GM12872 (cell line): ENCODE measurements around the gene DOCK2.

Experiments
- TF ChIP-seq, protein P1 (sequence below): IDR thresholded peaks from 3 replicates; pipeline ENCODE4 v1.5.1; 2011; ENCODE audit warnings: low read depth, mild to moderate bottlenecking, low read length, moderate library complexity; ENCODE audit not compliant: insufficient read depth

The DOCK2 gene

DNA sequence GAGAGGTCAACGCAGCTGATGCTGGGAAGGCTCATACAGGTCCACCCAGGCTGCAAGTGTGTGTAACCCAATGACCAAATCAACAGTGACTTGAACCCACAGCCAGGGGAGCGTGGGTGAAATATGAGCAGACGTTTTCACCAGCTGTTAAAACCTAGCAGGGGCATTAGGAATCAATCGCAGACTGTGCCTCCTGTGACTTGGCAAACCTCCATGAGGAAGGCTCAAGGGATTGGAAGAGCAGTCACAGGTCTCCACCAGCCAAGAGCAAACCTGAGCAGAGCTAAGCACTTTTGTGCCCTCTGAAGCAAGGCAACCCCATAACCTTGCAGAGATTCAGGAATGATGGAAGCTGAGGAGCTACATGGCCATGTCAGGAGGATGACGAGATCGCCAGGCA, 317.7 kb downstream of the DOCK2 start:
- TF ChIP-seq, protein P1, sequence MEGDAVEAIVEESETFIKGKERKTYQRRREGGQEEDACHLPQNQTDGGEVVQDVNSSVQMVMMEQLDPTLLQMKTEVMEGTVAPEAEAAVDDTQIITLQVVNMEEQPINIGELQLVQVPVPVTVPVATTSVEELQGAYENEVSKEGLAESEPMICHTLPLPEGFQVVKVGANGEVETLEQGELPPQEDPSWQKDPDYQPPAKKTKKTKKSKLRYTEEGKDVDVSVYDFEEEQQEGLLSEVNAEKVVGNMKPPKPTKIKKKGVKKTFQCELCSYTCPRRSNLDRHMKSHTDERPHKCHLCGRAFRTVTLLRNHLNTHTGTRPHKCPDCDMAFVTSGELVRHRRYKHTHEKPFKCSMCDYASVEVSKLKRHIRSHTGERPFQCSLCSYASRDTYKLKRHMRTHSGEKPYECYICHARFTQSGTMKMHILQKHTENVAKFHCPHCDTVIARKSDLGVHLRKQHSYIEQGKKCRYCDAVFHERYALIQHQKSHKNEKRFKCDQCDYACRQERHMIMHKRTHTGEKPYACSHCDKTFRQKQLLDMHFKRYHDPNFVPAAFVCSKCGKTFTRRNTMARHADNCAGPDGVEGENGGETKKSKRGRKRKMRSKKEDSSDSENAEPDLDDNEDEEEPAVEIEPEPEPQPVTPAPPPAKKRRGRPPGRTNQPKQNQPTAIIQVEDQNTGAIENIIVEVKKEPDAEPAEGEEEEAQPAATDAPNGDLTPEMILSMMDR, result no peak

DNA sequence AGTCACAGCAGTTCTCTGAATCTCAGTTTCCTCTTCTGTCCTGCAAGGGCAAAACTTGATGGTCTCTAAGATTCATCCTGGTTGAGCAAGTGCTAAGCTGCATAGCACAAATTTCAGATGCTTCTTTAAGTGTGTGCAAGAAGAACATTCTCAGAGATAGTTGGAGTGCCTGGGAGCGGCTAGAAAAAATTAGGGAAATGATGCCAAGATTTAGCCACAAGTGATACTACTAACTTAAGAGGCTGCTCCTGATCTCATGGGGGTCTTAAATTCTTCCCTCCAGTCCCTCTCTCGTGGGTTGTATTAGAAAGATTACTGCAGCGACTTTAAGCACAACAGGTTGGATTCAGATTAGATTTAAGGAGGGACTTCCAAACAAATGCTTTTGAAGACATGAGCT, 319.1 kb downstream of the DOCK2 start:
- TF ChIP-seq, protein P1, result no peak

DNA sequence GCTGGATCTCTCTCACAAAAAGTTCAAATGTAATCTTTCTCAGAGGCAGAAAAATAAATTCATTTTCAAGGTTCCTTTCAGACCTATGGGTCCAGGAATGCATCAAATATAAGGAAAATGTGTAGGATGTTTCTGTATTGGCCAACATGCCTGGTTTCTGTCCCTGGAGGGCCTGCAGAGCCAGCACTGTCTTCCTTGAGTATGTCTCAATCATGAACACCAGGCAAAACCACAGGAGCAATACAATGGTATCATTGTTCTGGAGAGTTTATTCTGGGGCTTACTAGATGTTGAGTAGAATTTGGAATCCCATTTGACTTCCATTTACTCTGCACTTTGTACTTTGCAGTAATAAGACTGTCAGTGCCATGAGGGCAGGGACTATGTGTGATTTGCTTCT, 319.7 kb downstream of the DOCK2 start:
- TF ChIP-seq, protein P1, result no peak

DNA sequence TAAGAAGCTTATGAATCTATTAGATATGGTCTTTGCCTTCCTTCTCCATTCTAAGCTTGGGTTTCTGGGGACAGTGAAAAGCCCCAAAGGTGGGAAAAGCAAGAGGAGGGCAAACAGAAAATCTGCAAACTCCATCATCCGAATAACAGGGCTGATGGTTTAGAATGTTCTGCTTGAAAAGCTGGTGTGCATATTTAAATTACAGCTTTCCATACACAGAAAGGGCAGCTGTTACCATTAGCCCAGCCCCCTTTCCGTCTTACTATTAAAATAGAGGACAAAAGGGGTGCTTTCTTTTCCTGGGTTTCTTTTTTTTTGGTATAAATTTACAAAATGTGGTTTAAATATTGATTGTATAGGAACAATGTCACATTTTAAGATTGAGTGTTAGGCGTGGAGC, 321.2 kb downstream of the DOCK2 start:
- TF ChIP-seq, protein P1, result no peak

DNA sequence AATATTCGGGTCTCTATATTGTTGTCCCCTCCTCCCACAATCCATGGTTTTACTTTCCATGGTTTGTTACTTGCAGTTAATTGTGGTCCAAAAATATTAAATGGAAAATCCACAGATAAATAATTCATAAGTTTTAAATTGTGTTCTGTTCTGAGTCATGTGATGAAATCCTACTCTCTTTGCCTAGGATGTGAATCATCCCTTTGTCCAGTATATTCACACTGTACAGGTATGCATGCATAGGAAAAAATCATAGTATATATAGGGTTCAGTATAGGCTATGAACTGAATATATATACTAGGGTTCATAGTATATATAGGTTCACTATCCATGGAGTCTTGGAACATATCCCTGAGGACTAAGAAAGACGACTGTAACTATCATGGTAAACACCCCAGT, 323.6 kb downstream of the DOCK2 start:
- TF ChIP-seq, protein P1, result no peak

DNA sequence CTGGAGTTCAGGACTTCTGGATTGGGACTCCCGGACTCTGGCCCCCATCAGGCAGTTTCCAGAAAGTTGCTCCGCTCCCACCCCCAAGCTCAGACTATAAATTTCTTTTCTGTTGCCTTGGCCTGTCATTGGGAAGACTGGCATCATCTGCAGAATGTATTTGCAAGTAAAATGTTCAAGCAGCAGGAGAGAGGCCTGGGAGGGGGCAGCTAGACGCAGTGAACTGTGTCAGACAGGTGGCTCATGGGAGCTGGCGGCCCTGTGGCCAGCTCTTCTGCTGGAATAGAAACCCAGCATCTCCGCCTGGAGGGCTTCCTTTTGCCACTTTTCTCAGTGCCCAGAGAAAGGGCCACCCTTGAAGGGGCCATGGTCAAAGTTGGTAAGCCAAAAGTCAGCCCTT, 327.2 kb downstream of the DOCK2 start:
- TF ChIP-seq, protein P1, result no peak

DNA sequence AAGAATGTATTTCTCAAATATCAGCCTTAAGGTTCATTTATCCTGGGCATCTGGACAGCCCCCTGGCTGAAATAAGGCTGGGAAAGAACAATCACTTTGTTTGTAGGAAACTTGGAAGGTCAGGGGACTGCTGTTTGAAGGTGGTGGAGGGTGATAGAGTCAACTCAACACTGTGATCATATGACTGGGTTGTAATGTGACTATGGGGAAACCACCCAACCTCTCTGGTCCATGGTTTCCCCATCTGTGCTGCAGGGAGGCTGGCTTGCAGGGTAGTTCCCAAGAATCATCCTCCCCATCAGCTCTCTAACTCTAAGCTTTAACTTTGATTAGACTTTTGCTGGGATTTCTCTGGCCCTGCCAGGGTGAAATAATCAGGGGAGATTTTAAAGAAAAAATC, 333.3 kb downstream of the DOCK2 start:
- TF ChIP-seq, protein P1, result no peak
